Hypothalamus (tissue), 51 donors: ENCODE data around the gene GATA1.
A peak's percentile ranks its signal among the peaks of the same experiment; 100 is the strongest.
"Not testable (repeated sequence)": the region's sequence is repeated elsewhere in the genome, so short reads cannot be mapped to it uniquely, and the experiment has no call there.

Source experiments
- DNase-seq, 51 donors: peaks; one replicate each; lab custom pipeline; 2025; lab: John Stamatoyannopoulos, UW

Gene GATA1

DNA sequence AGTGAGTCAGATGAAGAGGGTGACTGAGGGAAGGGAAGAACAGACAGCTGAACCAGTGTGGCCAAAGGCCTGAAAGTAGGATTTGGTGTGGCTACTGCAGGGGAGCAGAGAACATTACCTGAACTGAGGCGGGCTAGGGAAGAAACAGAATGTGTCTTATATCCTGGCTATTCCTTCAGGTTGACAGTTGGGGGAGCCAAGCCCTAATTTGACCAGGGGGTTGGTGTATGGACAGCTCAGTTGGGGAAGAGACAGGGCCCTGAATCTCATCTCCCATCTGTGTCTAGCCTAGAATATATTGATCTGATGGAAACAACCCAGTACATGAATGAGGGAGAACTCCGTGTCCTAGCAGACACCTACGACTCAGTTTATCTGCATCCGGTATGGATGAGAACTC, 19.7 kb downstream of the GATA1 start:
- no peak for DNase-seq

DNA sequence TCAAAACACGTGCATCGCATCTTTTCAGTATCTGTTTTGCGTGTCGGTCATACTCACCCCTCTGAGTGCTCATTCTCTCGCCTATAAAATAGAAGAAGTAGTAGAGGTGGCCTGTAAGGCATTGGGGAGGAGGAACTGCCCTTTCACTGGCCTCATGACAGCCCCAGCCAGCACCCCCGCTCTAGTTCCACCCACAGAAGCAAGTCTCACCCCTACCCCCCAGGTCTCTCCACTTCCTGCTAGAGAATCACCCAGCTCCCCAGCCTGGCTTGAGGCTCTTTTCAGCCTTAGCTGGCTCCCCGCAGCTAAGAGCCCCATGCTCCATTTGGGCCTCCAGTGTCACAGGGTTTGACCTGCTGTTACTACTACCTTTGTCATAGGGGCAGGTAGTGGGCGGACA, 27.3 kb downstream of the GATA1 start:
- DNase-seq, result peak in 2 of 51 donors; percentile 0 to 2

DNA sequence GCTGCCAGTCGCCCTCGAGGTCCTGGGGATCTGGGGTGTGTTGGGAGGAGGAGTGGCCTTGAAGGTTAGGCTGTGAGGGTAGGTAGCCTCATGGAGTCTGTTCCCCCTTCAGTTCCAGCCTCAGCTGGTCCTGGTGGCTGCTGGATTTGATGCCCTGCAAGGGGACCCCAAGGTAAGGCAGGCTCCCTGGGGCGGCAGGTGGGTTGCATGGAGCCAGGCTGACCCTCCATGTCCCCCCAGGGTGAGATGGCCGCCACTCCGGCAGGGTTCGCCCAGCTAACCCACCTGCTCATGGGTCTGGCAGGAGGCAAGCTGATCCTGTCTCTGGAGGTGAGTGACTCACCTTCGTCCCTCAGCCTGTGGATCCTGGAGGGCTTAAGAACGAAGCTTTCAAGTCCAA, 28.3 kb downstream of the GATA1 start:
- no peak for DNase-seq

DNA sequence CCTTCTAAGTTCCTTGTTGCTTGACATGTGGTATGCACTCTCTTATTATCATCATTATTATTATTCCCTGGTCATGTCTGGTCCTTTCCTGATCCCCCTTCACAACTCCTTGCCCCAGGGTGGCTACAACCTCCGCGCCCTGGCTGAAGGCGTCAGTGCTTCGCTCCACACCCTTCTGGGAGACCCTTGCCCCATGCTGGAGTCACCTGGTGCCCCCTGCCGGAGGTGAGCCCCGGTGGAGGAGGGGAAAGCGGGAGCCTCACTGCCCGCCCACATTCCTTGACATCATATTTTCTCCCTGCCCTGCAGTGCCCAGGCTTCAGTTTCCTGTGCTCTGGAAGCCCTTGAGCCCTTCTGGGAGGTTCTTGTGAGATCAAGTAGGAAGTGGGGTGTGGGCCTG, 28.9 kb downstream of the GATA1 start:
- DNase-seq, result no peak

DNA sequence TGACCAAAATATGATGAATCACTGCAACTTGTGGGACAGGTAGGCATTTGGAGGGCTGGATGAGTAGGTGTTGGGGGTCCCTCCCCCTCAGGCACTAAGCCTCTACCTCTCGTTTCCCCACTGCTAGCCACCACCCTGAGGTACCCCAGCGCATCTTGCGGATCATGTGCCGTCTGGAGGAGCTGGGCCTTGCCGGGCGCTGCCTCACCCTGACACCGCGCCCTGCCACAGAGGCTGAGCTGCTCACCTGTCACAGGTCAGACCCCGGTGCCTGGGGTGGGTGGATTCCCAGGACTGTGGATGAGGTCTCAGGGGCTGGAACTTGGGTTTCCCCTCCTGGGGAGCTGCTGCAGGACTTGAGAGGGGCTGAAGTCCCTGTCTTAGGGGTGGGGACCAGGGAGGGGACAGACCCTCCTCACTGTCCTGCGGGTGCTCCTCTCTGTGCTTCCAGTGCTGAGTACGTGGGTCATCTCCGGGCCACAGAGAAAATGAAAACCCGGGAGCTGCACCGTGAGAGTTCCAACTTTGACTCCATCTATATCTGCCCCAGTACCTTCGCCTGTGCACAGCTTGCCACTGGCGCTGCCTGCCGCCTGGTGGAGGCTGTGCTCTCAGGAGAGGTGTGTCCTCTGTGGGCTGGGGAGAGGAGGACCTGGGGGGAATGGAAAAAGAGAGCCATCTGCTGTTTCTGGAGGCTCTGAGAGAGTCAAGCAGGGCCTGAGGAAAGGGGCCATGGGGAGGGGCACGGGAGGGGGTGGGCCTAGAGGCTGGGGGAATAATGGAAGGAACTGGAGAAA, 29.8 kb downstream of the GATA1 start:
- DNase-seq, result no peak

DNA sequence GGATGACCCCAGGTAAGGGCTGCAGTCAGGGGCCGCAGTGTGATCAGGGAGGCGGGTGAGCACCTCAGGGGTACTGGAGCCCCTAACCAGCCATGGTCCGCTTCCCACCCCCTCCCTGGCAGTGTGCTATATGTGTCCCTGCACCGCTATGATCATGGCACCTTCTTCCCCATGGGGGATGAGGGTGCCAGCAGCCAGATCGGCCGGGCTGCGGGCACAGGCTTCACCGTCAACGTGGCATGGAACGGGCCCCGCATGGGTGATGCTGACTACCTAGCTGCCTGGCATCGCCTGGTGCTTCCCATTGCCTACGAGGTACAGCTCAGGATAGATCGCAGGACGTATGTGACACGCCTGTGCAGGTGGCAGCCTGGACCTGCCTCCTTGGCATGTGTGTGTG, 31.7 kb downstream of the GATA1 start:
- no peak for DNase-seq

DNA sequence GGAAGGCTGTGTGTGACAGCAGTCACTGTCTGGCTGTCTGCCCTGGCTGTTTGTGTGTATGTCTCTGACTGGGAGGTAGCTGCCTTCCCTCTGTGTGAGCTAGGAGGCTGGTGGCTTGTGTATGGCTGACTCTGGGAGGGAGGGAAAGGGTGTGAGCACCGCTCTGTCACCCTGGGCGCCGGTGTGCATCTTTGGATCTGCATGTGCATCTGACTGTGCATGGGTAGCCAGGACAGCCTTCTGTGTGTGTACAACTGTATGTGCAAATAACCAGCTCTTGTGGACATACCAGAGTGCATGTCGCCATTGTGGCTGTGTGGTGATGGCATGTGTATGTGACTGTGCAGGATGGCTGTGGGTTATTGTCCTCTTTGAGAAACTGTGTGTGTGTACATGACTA, 32.5 kb downstream of the GATA1 start:
- no peak for DNase-seq

DNA sequence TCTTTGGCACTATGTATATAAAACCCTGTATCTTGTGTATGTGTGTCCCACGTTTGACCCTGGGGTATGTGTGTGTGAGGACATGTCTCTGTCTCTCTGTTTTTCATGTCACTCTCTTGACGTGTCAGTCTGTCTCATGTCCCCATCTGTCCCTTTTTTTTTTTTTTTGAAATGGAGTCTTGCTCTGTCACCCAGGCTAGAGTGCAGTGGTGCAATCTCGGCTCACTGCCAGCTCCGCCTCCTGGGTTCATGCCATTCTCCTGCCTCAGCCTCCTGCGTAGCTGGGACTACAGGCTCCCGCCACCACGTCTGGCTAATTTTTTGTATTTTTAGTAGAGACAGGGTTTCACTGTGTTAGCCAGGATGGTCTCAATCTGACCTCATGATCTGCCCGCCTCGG, 33.0 kb downstream of the GATA1 start:
- DNase-seq, result not testable (repeated sequence)

DNA sequence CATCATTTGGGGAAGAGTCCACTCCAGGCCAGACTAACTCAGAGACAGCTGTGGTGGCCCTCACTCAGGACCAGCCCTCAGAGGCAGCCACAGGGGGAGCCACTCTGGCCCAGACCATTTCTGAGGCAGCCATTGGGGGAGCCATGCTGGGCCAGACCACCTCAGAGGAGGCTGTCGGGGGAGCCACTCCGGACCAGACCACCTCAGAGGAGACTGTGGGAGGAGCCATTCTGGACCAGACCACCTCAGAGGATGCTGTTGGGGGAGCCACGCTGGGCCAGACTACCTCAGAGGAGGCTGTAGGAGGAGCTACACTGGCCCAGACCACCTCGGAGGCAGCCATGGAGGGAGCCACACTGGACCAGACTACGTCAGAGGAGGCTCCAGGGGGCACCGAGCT, 36.7 kb downstream of the GATA1 start:
- peak in 14 of 51 donors; percentile 4 to 39 (median 16) for DNase-seq

DNA sequence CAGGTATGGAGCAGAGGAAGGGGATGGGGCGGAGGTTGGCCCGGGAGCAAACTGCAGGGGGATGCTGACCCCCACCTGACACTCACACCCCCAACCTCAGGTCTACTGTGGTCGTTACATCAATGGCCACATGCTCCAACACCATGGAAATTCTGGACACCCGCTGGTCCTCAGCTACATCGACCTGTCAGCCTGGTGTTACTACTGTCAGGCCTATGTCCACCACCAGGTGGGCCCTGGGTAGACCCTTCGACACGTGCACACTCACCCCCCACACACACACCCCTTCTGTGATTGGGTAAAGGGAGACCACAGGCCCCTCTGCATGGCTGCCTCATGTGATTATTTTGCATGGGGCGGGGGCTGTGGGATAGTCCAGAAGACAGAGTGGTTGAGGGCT, 37.7 kb downstream of the GATA1 start:
- DNase-seq, result no peak

DNA sequence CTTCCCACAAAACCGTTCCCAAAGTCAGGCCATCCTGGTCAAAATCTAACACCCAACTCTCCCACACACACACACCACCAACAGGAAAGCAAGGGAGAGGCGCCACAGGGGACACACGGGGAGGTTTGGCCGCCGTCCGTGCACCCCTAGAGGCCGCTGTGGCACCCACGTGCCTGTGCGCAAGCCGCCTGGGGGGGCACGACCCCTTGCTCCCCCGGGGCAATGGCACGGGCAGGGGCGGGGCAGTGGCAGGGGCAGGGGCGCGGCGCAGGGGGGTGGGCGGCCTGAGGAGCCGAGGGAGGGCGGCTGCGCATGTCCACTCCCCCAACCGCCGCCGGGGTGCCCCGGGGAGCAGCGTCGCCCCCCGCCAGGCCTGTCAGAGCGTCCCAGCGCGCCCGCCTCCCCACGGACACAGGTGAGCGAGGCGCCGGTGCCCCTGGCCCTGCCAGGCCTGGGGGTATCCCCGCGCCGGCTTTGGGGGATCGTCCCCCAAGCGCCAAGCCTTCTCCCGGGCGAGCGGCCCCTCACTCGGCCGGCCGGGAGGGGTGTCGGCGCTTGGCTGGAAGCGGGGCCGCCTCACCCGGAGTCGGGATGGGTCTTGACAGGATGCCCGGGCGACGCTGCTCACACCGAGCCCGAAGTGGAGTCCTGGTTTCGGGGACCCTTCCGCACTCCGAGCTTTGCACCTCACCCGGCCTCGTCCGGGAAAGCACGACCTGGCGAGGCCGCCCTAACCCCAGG, 39.9 kb downstream of the GATA1 start, which contains the start of gene ERAS:
Gene ERAS, plus strand, starts transcription at position 379 of the 741 bp plus-strand sequence. CDS start 2,611 bp downstream, outside the sequence.
- DNase-seq, result no peak

DNA sequence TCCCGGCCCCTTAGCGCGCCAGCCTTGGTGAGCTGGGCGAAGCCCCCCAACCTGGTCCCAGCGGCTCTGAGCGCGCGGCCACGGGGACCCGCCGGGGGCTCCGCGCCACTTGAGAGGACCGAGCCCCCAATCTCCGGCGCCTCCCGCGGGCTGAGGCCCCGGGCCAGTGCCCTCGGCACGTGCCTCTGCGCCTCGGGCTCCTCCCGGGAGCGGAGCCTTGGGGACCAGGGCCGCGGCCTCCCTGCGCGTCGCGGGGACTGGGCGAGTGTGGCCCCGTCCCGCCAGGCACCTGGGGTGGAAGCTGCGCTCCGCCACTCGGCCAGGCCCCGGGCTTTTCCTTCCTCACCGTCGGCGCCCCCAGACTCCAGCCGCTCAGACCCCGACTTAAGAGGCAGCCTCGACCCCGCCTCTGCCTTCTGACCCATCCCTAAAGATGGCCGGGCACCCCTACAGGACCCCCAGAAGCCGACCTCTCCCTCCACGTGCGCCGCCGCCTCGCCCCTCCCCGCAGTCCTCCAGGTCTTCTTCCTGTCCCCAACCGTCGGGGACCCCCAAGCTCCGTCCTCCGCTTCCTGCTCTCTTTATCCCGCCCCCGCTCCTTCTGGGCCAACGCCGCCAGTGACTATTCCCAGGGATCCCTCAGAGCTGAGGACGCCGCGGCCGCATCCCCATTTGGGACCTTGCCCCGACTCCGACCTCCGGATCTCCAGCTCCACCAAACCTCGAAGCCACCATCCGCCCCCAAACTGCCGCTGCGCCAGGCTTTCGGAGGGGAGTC, 40.7 kb downstream of the GATA1 start:
- no peak for DNase-seq

DNA sequence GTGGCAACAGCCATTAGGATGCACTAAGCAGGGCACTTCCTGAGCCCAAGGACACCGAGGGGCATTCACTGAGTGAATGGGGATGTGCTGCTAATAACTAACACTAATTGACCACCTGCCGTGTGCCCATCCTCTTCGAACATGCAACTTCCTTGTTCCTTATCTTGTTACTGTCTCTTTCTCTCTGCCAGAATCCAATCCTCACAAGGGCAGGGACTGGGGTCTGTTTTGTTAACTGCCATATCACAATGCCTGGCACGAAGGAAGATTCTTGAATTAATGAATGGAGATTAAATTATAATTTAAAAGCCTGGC, 41.2 kb downstream of the GATA1 start:
- no peak for DNase-seq

DNA sequence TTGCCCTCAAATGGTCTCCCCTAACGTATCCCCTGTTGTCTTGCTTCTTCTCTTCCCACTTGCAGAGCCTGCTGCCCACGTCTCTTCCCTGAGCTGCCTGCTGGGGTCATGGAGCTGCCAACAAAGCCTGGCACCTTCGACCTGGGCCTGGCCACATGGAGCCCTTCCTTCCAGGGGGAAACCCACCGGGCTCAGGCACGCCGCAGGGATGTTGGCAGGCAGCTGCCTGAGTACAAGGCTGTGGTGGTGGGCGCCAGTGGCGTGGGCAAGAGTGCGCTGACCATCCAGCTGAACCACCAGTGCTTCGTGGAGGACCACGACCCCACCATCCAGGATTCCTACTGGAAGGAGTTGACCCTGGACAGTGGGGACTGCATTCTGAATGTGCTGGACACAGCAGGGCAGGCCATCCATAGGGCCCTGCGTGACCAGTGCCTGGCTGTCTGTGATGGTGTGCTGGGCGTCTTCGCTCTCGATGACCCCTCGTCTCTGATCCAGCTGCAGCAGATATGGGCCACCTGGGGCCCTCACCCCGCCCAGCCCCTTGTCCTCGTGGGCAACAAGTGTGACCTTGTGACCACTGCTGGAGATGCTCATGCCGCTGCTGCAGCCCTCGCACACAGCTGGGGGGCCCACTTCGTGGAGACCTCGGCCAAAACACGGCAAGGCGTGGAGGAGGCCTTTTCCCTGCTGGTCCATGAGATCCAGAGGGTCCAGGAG, 42.8 kb downstream of the GATA1 start:
- DNase-seq, result no peak

DNA sequence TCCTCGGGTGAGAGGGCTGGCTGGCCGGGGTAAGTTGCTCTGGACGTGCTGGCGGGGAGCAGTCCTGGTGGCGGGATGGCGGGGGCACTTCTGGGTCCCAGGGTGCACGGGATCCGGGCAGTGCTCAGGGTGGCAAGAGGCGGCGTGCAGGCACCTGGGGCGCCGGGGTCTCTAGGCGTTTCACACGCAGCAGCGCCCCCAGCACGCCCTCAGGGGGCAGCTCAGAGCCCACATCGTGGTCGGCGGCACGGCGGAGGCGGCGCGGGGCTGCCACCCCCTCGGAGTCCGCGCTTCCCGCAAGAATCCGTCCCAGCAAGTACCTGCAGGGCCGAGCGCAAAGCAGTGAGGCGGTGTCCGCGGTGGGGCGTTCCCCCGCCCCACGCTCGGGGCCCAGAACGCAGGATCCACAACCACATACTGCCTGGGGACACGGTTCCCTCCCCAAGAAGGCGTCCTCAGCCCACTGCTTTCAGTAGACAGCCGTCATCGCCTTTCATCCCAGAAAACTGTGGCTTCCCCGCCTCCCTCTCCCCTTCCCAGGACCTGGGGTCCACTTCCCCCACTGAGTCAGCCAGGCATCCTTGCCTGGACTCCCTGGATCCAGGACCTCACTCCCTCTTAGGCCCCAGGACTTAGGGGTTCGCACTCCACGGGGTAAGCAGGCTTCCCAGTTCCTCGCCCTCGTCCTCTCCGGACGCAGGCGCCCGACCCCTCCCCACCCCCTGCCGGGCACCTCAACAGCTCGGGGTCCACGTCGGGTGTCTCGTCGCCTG, 44.9 kb downstream of the GATA1 start:
- DNase-seq, result no peak

DNA sequence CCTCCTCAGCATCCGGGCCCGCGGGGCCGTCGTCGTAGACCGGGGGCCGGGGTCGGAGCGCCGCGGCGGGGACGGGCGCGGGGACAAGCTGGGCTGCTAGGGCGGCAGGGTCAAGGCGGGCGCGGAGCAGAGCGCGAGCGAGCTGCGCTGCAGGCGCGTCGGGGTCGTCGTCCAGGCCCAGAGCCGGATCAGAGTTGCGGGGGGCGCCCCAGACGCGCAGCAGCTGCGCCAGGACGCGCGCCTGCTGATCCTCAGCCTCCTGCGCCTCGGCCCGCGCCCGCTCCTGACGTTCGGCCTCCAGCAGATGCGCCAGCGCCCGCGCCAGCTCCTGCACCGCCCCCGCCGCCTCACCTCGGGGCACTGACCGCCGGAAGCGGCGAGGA, 45.5 kb downstream of the GATA1 start:
- no peak for DNase-seq

DNA sequence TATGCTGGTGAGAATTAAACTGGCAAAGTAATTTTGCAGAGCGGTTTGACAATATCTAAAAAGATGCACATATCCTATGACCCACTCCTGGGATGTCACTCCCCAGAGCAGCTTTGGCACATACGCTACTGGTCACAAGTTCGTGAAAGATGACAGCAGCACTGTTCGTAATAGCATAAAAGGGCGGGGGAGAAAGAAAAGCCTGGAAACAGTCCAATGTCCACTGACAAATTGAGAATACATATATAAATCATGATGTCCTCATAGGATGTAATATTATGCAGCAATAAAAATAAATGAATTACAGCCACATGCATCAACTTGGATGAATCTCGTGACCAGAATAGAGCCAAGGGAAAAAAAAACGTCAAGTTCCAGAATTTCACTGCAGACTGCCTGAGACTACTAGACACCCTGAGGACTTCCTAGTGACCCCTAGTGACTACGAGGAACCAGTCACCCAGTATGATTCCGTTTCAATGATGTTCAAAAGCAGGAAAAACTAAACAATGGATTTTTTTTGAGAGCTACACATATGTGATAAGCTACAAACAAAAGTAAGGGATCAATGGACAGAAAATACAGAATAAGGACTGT, 47.2 kb downstream of the GATA1 start:
- DNase-seq, result peak in 1 of 51 donors; percentile 8

DNA sequence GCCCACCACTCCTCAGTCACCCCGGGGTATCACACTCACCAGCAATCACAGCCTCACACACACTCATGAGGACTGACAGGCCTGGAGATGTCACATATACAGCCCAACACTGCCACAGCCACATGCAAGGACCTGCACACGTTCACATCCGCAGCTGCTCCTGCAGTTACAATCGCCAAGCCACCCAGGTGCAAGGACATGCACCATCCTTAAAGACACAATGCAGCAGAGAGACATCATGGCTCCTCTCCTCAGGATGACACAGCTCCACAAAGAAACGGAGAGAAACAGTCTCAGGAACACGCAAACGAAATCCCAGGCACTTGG, 48.0 kb downstream of the GATA1 start:
- peak in 1 of 51 donors; percentile 22 for DNase-seq

DNA sequence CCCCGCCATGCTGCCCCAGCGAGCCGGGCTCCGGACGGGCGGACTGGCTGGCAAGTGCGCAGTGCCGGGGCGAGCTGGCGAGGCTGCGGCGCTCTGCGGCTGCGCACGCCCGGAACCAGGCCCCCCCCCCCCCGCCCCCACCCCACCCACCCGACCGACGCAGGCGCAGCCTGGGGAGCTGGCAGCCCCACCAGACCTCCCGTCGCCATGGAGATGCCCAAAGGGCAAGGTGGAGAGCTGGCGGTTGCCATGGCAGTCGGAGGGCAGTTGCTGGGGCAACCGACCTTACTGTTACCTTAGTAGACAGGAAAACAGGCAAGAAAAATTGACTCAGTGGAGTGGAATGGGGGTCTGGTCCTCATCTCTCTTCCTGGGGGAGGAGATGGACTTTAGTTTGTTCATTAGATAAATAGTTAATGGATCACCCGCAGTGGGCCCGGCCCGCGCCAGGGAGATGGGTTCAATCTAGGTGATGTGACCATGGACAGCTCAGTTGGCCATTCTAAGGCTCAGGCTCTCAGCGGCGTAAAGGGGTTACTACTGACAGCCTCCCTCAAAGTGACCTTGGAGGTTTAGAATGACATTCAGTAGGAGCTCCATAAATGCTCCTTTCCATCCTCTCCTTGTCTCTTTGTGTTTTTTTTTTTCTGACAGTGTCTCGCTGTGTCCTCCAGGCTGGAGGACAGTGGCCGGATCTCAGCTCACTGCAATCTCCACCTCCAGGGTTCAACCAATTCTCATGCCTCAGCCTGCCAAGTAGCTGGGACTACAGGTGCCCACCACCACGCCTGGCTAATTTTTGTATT, 49.3 kb downstream of the GATA1 start, which contains the start of gene PCSK1N:
Gene PCSK1N, minus strand, starts transcription at position 87 of the 806 bp plus-strand sequence. Its CDS starts 78 bp downstream, at position 9.
- peak in 35 of 51 donors; percentile 1 to 65 (median 25) for DNase-seq
